BLaER1 (cell line): ENCODE data around the gene GTF2IRD1.
A peak's percentile ranks its signal among the peaks of the same experiment; 100 is the strongest.

Source experiments
- H3K27ac ChIP-seq: shearing (Covaris generic); formaldehyde crosslinking; 2 replicates; pipeline ENCODE4 v1.8.1; 2022
- H3K27me3 ChIP-seq: shearing (Covaris generic); formaldehyde crosslinking; 2 replicates; pipeline ENCODE4 v1.8.1; 2022
- H3K36me3 ChIP-seq: shearing (Covaris generic); formaldehyde crosslinking; 2 replicates; pipeline ENCODE4 v1.8.1; 2022
- H3K4me1 ChIP-seq: shearing (Covaris generic); formaldehyde crosslinking; 2 replicates; pipeline ENCODE4 v1.8.1; 2022
- H3K4me2 ChIP-seq: shearing (Covaris generic); formaldehyde crosslinking; 2 replicates; pipeline ENCODE4 v1.8.1; 2022
- H3K4me3 ChIP-seq: shearing (Covaris generic); formaldehyde crosslinking; 2 replicates; pipeline ENCODE4 v1.8.1; 2022
- H3K9ac ChIP-seq: shearing (Covaris generic); formaldehyde crosslinking; 2 replicates; pipeline ENCODE4 v1.8.1; 2022
- H3K9me3 ChIP-seq: shearing (Covaris generic); formaldehyde crosslinking; 2 replicates; pipeline ENCODE4 v1.8.1; 2022
- H4K20me1 ChIP-seq: shearing (Covaris generic); formaldehyde crosslinking; 2 replicates; pipeline ENCODE4 v1.8.1; 2022
- Cebpa-rat ChIP-seq: shearing (Covaris generic); IDR thresholded peaks from 2 replicates; pipeline ENCODE4 v1.8.1; 2022

GTF2IRD1 gene

GRCh38 chr7:74449809-74450397 lies 3.8 kb upstream of the GTF2IRD1 start:
- Histone ChIP-seq H3K4me2 (no peak overlapping the region), H3K9ac (no peak overlapping the region), H3K9me3 (peaks cover 8% of the 10 kb centered on the region; the same call in 1 of the 2 replicates), H3K4me3 (no peak overlapping the region), H3K4me1 (peaks cover 11% of the 10 kb centered on the region), H3K36me3 (no peaks in the 10 kb centered on the region), H3K27me3 (no peaks in the 10 kb centered on the region), H3K27ac (no peak overlapping the region), H4K20me1 (peaks cover 3% of the 10 kb centered on the region; the same call in 1 of the 2 replicates)
- no peak for TF ChIP-seq Cebpa-rat

DNA sequence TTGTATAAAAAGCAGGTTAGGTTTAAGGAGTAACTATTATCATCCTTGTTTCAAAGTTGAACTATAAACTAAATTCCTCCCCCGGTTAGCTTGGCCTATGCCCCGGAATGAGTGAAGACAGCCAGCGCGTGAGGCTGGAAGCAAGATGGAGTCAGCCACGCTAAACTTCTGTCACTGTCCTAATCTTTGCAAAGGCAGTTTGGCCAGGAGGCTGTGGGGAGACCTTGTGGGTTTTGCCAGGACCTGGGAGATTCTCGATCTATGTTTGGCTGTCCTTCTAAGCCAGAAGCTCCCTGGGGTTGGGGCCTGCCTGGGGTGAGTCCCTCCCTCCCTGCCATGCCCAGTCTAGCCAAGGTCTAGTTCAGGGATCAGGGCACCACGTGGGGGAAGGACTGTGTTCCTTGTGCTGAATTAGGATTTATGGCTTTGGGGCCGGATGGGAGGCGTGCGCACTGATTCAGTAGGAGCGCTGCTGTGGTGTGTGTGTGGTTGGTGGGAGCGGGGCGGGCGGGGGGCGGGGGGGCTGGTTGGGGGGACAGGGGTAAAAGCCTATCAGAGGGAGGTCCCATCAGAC lies 871 bp upstream of the GTF2IRD1 start:
- no peak overlapping the region; the same call in 1 of the 2 replicates for H3K27ac ChIP-seq
- H3K4me3 ChIP-seq, result peak overlapping the region; percentile 80
- H3K9ac ChIP-seq, result no peak overlapping the region

GRCh38 chr7:74454021-74454924 lies 567 bp downstream of the GTF2IRD1 start:
- H3K4me2 ChIP-seq, result peak overlapping the region; percentile 94
- no peak for TF ChIP-seq Cebpa-rat

More for the DNA sequence above, 871 bp upstream of the GTF2IRD1 start:
- Histone ChIP-seq H3K36me3 (peaks cover 8% of the 10 kb centered on the region; the same call in 1 of the 2 replicates), H3K4me1 (peaks cover 40% of the 10 kb centered on the region), H3K27me3 (no peaks in the 10 kb centered on the region), H3K9me3 (peaks cover 8% of the 10 kb centered on the region; the same call in 1 of the 2 replicates), H4K20me1 (peaks cover 32% of the 10 kb centered on the region), H3K4me2 (peak overlapping the region; percentile 90)
- no peak for TF ChIP-seq Cebpa-rat

GRCh38 chr7:74454925-74455288 lies 1.2 kb downstream of the GTF2IRD1 start:
- peak overlapping the region; percentile 94 for H3K4me2 ChIP-seq
- H3K27ac ChIP-seq, result peak overlapping the region; percentile 92
- H3K27me3 ChIP-seq, result no peaks in the 10 kb centered on the region
- peaks cover 53% of the 10 kb centered on the region for H4K20me1 ChIP-seq
- H3K4me1 ChIP-seq, result peaks cover 46% of the 10 kb centered on the region
- H3K4me3 ChIP-seq, result peak overlapping the region; percentile 80
- H3K9me3 ChIP-seq, result peaks cover 8% of the 10 kb centered on the region; the same call in 1 of the 2 replicates
- no peak for TF ChIP-seq Cebpa-rat
- H3K36me3 ChIP-seq, result peaks cover 20% of the 10 kb centered on the region
- H3K9ac ChIP-seq, result peak overlapping the region; percentile 90

More at GRCh38 chr7:74454021-74454924, 567 bp downstream of the GTF2IRD1 start:
- H3K9me3 ChIP-seq, result peaks cover 8% of the 10 kb centered on the region; the same call in 1 of the 2 replicates
- peaks cover 46% of the 10 kb centered on the region for H3K4me1 ChIP-seq
- peaks cover 20% of the 10 kb centered on the region for H3K36me3 ChIP-seq
- H3K27me3 ChIP-seq, result no peaks in the 10 kb centered on the region
- H3K4me3 ChIP-seq, result peak overlapping the region; percentile 80
- peak overlapping the region; percentile 90 for H3K9ac ChIP-seq
- H3K27ac ChIP-seq, result peak overlapping the region; percentile 92
- peaks cover 47% of the 10 kb centered on the region for H4K20me1 ChIP-seq

GRCh38 chr7:74455291-74455804 lies 1.6 kb downstream of the GTF2IRD1 start:
- Histone ChIP-seq H3K27ac (peak overlapping the region; percentile 92), H4K20me1 (peaks cover 57% of the 10 kb centered on the region), H3K9me3 (peaks cover 8% of the 10 kb centered on the region; the same call in 1 of the 2 replicates), H3K4me2 (peak overlapping the region; percentile 94), H3K36me3 (peaks cover 22% of the 10 kb centered on the region), H3K9ac (peak overlapping the region; percentile 90), H3K4me3 (peak overlapping the region; percentile 80), H3K27me3 (no peaks in the 10 kb centered on the region), H3K4me1 (peaks cover 46% of the 10 kb centered on the region)
- TF ChIP-seq Cebpa-rat, result no peak

GRCh38 chr7:74455928-74456327 lies 2.2 kb downstream of the GTF2IRD1 start:
- TF ChIP-seq Cebpa-rat, result no peak; the same call in 1 of the 2 replicates
- peaks cover 63% of the 10 kb centered on the region for H4K20me1 ChIP-seq
- peak overlapping the region; percentile 90 for H3K9ac ChIP-seq
- peaks cover 46% of the 10 kb centered on the region for H3K4me1 ChIP-seq
- H3K27me3 ChIP-seq, result no peaks in the 10 kb centered on the region
- H3K27ac ChIP-seq, result peak overlapping the region; percentile 92
- H3K4me2 ChIP-seq, result peak overlapping the region; percentile 94
- no peak overlapping the region; the same call in 1 of the 2 replicates for H3K4me3 ChIP-seq
- peaks cover 24% of the 10 kb centered on the region for H3K36me3 ChIP-seq
- peaks cover 8% of the 10 kb centered on the region; the same call in 1 of the 2 replicates for H3K9me3 ChIP-seq

- no peak overlapping the region for H3K9ac ChIP-seq
- H3K36me3 ChIP-seq, result peaks cover 24% of the 10 kb centered on the region
- peaks cover 6% of the 10 kb centered on the region; the same call in 1 of the 2 replicates for H3K9me3 ChIP-seq
- peak overlapping the region; percentile 94 for H3K4me2 ChIP-seq
- H3K4me3 ChIP-seq, result no peak overlapping the region
- no peak overlapping the region for H3K27ac ChIP-seq
- no peaks in the 10 kb centered on the region for H3K27me3 ChIP-seq
- peaks cover 47% of the 10 kb centered on the region for H3K4me1 ChIP-seq
- no peak for TF ChIP-seq Cebpa-rat
- H4K20me1 ChIP-seq, result peaks cover 74% of the 10 kb centered on the region
These were observed 3.3 kb downstream of the GTF2IRD1 start for GRCh38 chr7:74457007-74457406.

DNA sequence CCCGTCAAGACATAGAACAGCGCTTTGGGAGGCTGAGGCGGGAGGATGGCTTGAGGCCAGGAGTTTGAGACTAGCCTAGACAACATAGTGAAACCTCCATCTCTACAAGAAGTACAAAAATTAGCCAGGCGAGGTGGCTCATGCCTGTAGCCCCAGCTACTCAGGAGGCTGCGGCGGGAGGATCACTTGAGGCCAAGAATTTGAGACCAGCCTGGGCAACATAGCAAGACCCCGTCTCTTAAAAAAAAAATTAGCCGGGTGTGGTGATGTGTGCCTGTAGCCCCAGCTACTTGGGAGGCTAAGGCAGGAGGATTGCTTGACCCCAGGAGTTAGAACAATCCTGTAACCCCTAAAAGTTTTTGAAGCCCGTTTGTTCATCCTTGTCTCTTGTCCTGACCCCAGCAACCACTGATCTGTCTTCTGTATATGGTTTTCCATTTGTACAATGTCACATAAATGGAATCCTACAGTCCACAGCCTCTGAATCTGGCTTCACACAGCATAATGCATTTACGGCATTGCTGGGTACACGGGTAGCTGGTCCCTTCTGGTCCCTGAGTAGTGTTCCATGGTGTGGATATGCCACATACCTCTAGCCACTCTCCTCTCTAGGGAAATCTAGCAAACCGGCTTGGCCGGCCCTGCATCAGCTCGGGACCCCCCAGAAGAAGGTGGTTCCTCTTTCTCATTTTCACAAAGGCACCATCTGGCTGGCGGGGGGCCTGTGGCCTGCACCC lies 8.4 kb downstream of the GTF2IRD1 start:
- Histone ChIP-seq H3K9me3 (no peaks in the 10 kb centered on the region), H3K27me3 (no peaks in the 10 kb centered on the region), H3K4me3 (no peak overlapping the region), H3K4me1 (peaks cover 70% of the 10 kb centered on the region), H3K27ac (no peak overlapping the region), H3K4me2 (peak overlapping the region; percentile 49), H3K9ac (no peak overlapping the region), H4K20me1 (peaks cover 100% of the 10 kb centered on the region), H3K36me3 (peaks cover 28% of the 10 kb centered on the region)
- TF ChIP-seq Cebpa-rat, result no peak

DNA sequence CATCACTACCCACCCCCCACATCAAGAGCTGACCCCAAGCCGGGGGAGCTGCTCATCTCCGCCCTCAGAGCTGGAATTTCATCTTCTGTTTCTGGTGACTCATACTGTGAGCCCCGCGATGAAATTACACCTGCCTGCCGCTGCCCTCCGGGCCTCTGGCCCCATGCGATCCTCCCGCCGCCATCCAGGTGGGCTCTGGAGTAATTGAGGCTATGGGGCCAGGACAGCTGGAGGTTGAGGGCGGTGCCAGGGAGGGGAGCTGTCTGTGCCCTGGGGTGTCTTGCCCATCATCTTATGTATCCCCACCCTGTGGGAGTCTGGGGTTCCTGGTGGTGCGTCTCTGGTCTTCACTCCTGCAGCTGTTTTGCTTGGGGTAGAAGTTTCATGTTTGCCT lies 9.0 kb downstream of the GTF2IRD1 start:
- Histone ChIP-seq H3K9me3 (no peaks in the 10 kb centered on the region), H3K27me3 (no peaks in the 10 kb centered on the region), H3K4me2 (peak overlapping the region; percentile 49), H3K9ac (no peak overlapping the region), H4K20me1 (peaks cover 100% of the 10 kb centered on the region), H3K27ac (no peak overlapping the region), H3K4me3 (no peak overlapping the region), H3K4me1 (peaks cover 65% of the 10 kb centered on the region), H3K36me3 (peaks cover 27% of the 10 kb centered on the region)
- TF ChIP-seq Cebpa-rat, result no peak
